ENCODE measurements around the gene TAF5L.

TAF5L gene

DNA sequence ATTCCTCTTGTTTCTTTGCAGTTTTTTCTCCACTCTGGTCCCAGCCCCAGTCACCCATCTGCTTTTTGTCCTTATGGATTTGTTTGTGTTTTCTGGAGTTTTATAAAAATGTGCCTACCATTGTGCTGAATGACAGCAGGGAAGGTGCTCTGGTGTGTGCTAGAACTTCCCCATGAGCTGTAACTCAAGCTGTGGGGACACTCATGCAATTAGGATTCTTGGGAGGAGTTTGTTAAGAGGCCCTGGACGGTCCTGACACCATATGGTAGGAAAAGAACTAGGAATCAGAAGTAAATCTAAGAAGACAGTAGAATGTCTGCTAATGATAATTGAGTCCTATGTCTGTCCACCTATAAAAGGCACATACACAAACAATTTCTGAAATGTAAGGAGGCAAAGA, 27.5 kb upstream of the TAF5L start:
- H3K27ac Mint-ChIP-seq, result no peak overlapping the region
- H3K4me1 Mint-ChIP-seq (ENCODE audit: low read depth), result no peaks in the 10 kb centered on the region
- H3K36me3 Mint-ChIP-seq (ENCODE audit: low read depth), result peaks cover 67% of the 10 kb centered on the region
- no peak overlapping the region for H3K4me3 Mint-ChIP-seq
- intact Hi-C loops (cut with micrococcal nuclease), result no loop called here
- H3K27me3 Mint-ChIP-seq, result no peaks in the 10 kb centered on the region
- no peaks in the 10 kb centered on the region for H3K9me3 Mint-ChIP-seq

DNA sequence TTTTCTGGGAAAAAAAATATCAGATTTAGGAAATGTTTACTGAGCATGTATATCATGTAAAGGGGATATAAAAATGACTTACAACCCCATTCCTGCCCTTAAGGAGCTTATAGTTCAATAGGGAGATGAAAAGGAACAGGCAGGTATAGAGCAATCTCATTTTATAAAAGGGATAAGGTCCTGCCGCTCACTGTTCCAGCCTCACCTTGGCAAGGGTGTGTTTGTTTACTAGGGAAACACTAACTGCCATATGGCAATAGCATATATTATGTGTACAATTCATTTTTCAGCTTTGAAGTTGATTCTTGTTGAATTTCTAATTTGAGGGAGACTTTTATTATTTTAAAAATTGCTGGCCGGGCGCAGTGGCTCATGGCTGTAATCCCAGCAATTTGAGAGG, 25.6 kb upstream of the TAF5L start:
- Mint-ChIP-seq H3K27me3 (no peaks in the 10 kb centered on the region), H3K9me3 (no peaks in the 10 kb centered on the region), H3K36me3 (ENCODE audit: low read depth) (peaks cover 67% of the 10 kb centered on the region), H3K4me1 (ENCODE audit: low read depth) (no peaks in the 10 kb centered on the region), H3K4me3 (no peak overlapping the region), H3K27ac (no peak overlapping the region)
- intact Hi-C loops (cut with micrococcal nuclease), result no loop called here

DNA sequence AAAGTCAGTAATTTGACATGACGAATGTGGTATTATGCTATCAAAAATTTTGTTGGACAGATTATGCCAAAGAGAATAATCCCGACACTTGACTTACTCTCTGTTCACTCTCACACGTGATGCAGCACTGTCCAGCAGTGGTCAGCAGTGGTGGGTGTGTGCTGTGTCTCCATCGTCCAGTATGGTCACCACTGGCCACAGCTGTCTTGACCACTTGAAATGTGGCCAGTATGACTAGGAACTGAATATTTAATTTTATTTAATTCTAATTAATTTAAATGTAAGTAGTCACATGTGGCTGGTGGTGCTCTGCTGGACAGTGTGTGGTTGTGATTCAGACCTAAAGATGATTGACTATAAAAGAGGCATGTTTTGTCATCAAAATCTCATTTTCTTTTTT, 24.1 kb upstream of the TAF5L start:
- intact Hi-C loops (cut with micrococcal nuclease), result no loop called here
- Mint-ChIP-seq H3K4me3 (no peak overlapping the region), H3K36me3 (ENCODE audit: low read depth) (peaks cover 72% of the 10 kb centered on the region), H3K9me3 (no peaks in the 10 kb centered on the region), H3K27ac (no peak overlapping the region), H3K27me3 (no peaks in the 10 kb centered on the region), H3K4me1 (ENCODE audit: low read depth) (no peaks in the 10 kb centered on the region)

DNA sequence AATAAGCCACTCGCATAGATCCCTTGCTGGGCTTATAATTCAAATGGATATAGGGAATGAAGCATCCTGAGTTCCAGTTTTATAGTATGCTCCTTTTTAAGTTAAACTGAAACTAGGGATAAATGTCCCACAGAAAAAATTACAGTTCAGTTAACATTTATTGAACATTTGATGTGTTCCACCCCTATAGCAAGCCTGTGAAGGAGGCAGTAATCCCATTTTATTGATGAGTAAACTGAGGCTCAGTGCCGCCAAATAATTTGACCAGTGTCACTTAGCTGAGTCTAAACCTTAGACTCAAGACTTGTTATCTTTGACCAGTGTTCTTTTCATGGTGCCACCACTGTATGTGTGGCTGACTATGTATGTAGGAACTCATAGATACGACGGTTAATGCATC, 22.5 kb upstream of the TAF5L start:
- Mint-ChIP-seq H3K9me3 (no peaks in the 10 kb centered on the region), H3K27me3 (no peaks in the 10 kb centered on the region), H3K27ac (no peak overlapping the region), H3K4me1 (ENCODE audit: low read depth) (peaks cover 7% of the 10 kb centered on the region), H3K4me3 (no peak overlapping the region), H3K36me3 (ENCODE audit: low read depth) (peaks cover 72% of the 10 kb centered on the region)
- intact Hi-C loops (cut with micrococcal nuclease), result no loop called here

DNA sequence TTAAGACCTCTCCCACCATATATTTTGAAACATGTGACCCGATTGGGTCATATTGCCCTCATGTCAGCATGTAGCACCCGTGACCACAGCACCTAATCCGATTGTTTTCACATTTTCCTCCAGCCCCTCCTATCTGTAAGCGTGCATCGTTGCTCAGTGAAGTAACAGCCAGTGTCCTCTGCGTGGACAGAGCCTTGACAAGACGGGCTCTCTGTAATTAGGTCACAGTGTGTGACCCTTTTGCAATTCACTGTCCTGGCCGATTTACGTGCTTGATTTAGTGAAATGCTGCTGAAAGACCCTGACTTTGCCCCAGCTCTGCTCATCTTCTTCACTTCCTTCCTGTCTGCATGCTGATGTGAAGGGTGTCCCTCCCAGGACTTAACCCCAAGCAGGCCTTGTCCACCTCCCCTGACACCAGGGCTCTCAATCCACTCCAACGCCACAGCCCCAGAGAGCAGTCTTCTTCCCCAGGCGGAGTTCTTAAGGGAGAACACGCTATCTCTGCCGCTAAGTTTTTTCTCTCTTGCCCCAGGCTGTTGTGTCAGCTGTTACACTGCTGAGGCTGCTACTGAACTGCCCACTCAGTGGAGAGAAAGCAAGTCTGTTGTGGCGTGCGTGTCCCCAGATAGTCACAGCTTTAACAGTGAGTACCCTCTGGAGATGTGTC, 19.5 kb upstream of the TAF5L start:
- intact Hi-C loops (cut with micrococcal nuclease), result no loop called here
- H3K9me3 Mint-ChIP-seq, result no peaks in the 10 kb centered on the region
- H3K27me3 Mint-ChIP-seq, result no peaks in the 10 kb centered on the region
- H3K4me1 Mint-ChIP-seq (ENCODE audit: low read depth), result peaks cover 7% of the 10 kb centered on the region
- H3K36me3 Mint-ChIP-seq (ENCODE audit: low read depth), result peaks cover 72% of the 10 kb centered on the region
- H3K27ac Mint-ChIP-seq, result no peak overlapping the region
- H3K4me3 Mint-ChIP-seq, result no peak overlapping the region

DNA sequence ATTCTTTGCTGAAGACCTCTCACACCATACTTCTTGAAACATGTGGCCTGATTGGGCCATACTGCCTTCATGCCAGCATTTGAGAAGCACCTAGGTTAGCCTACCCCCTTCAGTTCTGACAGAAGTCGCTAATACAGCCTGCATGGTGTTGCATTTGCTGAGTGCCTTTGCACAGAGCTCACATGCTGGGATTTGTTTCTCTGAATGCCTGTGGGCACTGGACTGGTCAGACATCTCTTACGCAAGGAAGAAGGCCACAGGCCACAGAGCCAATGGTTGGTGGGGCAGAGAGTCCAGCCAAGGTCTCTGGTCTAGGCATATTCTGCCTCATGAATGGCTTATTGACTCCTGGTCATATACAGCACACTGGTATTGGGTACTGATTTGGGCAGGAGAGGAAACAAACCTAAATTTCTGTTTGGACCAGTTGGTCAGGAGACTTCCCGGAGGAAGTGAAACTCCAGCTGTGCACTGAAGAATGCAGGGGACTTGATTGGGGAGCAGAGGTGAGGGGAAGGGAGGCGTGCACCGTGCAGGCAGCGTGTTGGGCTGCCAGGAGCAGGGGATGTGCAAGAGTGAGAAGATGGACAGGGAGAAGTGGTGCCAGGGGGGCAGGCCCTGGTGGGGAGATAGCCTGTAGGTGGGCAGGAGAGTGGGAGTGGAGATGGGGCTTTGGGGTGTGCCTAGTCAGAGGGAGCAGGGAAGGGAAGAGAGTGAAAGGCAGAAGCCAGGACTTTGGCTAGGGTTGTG, 18.2 kb upstream of the TAF5L start:
- H3K4me1 Mint-ChIP-seq (ENCODE audit: low read depth), result peaks cover 7% of the 10 kb centered on the region
- H3K27me3 Mint-ChIP-seq, result no peaks in the 10 kb centered on the region
- no peak overlapping the region for H3K4me3 Mint-ChIP-seq
- peaks cover 70% of the 10 kb centered on the region for H3K36me3 Mint-ChIP-seq (ENCODE audit: low read depth)
- intact Hi-C loops (cut with micrococcal nuclease), result no loop called here
- no peaks in the 10 kb centered on the region for H3K9me3 Mint-ChIP-seq
- H3K27ac Mint-ChIP-seq, result peak overlapping the region; percentile 13

DNA sequence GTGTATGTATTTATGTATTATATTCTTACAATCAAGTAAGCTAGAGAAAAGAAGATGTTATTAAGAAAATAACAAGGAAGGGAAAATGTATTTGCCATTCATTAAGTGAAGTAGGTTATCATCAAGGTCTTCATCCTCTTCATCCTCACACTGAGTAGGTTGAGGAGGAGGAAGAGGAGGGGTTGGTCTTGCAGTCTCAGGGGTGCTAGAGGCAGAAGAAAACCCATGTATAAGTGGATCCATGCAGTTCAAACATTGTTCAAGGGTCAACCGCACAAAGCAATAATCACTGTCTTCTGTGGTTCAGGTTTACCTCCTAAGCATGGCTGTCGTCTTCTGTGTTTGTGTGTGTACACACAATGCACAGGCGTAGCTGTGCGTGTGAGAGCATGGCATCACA, 17.0 kb upstream of the TAF5L start:
- H3K4me3 Mint-ChIP-seq, result no peak overlapping the region
- H3K27ac Mint-ChIP-seq, result no peak overlapping the region
- peaks cover 7% of the 10 kb centered on the region for H3K4me1 Mint-ChIP-seq (ENCODE audit: low read depth)
- no peaks in the 10 kb centered on the region for H3K9me3 Mint-ChIP-seq
- H3K27me3 Mint-ChIP-seq, result no peaks in the 10 kb centered on the region
- H3K36me3 Mint-ChIP-seq (ENCODE audit: low read depth), result peaks cover 80% of the 10 kb centered on the region
- intact Hi-C loops (cut with micrococcal nuclease), result no loop called here

DNA sequence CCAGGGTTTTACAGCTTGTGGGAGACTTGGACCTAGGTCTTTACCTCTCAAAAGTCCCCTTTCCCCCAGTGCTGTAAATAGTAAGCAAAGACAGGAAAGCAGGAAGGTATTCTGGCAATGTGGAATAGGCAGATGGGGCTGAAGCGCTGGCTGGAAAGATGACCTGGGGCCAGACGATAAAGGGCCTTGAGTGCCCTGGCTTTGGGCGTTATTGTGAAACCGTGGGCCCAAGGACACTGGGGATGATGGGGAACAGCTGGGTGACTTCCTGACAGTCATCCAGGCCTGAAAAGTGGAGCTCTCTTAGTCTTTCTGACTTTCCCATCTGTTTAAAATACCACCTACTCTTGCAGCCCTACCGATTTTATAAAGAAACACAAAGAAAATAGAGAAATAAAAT, 16.5 kb upstream of the TAF5L start:
- no peak overlapping the region for H3K4me3 Mint-ChIP-seq
- H3K27me3 Mint-ChIP-seq, result no peaks in the 10 kb centered on the region
- intact Hi-C loops (cut with micrococcal nuclease), result no loop called here
- peaks cover 81% of the 10 kb centered on the region for H3K36me3 Mint-ChIP-seq (ENCODE audit: low read depth)
- H3K4me1 Mint-ChIP-seq (ENCODE audit: low read depth), result peaks cover 7% of the 10 kb centered on the region
- H3K9me3 Mint-ChIP-seq, result no peaks in the 10 kb centered on the region
- H3K27ac Mint-ChIP-seq, result no peak overlapping the region

DNA sequence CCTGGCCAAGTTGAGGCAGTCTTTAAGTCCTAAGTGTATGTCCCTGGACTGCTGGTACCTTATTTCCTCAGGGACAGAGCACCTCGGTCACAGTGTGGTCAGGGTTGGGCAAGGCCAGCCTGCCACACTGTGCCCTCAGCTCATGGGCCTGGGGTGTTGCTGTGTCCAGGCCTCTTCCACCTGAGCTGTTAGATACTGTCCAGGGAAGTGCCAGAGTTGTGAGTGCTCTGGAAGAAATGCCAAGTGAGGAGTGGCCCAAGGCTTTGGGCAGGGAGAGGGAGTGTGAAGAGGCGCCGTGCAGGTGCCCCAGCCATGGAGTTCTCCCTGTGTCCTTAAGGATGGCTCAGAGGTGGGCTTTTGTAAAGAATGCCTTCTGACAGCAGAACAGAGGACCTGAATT, 15.4 kb upstream of the TAF5L start:
- H3K27ac Mint-ChIP-seq, result no peak overlapping the region
- no peaks in the 10 kb centered on the region for H3K27me3 Mint-ChIP-seq
- peaks cover 7% of the 10 kb centered on the region for H3K4me1 Mint-ChIP-seq (ENCODE audit: low read depth)
- H3K36me3 Mint-ChIP-seq (ENCODE audit: low read depth), result peaks cover 81% of the 10 kb centered on the region
- no peak overlapping the region for H3K4me3 Mint-ChIP-seq
- intact Hi-C loops (cut with micrococcal nuclease), result no loop called here
- H3K9me3 Mint-ChIP-seq, result no peaks in the 10 kb centered on the region

DNA sequence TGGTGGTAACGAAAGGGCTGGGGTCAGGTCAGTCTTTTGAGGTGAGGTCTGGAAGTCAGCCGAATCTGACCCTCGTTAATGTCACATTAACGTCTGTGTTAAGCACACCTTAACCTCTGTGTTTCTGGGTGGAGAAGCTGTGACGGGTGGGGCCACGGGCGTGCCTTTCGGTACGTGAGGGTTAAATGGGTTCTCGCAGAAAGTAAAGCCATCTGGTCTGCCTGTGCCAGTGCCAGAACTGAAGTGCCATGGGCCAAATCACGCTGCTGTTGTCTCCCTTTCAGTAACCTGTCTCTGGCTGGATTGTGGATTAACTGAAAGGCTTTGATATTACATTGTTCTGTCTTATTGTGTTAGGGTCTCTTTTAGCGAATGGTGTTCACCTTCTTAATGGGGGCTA, 14.5 kb upstream of the TAF5L start:
- Mint-ChIP-seq H3K9me3 (no peaks in the 10 kb centered on the region), H3K36me3 (ENCODE audit: low read depth) (peaks cover 81% of the 10 kb centered on the region), H3K27me3 (no peaks in the 10 kb centered on the region), H3K4me1 (ENCODE audit: low read depth) (peaks cover 7% of the 10 kb centered on the region), H3K27ac (no peak overlapping the region), H3K4me3 (no peak overlapping the region)
- intact Hi-C loops (cut with micrococcal nuclease), result no loop called here

DNA sequence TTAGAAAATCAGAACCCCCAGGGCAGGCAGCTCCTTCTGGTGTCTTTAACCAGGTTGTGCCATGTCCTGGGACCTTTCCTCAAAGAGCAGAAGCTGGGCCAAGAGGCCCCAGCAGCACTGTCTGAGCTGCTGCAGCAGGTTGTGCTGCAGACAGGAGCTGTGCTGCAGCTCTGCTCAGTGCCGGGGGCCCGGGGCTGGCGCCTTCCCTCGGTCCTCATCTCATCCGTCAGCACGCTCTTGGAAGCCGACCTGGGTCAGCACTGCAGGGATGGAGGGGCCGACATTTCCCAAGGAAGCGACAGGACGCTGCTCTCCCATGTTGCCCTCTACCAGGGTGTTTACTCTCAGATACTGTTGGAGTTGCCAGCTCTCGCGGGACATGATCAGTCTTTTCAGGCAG, 11.8 kb upstream of the TAF5L start:
- H3K4me1 Mint-ChIP-seq (ENCODE audit: low read depth), result no peaks in the 10 kb centered on the region
- H3K36me3 Mint-ChIP-seq (ENCODE audit: low read depth), result peaks cover 81% of the 10 kb centered on the region
- no peak overlapping the region for H3K4me3 Mint-ChIP-seq
- H3K27ac Mint-ChIP-seq, result no peak overlapping the region
- no peaks in the 10 kb centered on the region for H3K9me3 Mint-ChIP-seq
- intact Hi-C loops (cut with micrococcal nuclease), result no loop called here
- H3K27me3 Mint-ChIP-seq, result no peaks in the 10 kb centered on the region

DNA sequence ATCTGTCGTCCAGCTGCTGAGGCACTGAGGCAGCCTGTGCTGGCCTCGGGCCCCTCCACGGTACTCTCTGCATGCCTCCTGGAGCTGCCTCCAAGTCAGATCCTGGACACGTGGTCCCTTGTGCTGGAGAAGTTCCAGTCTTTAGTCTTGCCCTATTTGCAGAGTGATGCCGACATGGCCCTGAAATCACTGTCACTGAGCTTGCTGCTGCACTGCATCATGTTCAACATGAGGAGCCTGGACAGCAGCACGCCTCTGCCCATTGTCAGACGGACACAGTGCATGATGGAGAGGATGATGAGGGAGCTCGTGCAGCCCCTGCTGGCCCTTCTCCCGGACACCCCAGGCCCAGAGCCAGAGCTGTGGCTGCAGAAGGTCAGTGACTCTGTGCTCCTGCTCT, 10.1 kb upstream of the TAF5L start:
- intact Hi-C loops (cut with micrococcal nuclease), result no loop called here
- H3K27me3 Mint-ChIP-seq, result no peaks in the 10 kb centered on the region
- H3K36me3 Mint-ChIP-seq (ENCODE audit: low read depth), result peaks cover 78% of the 10 kb centered on the region
- H3K4me3 Mint-ChIP-seq, result no peak overlapping the region
- no peaks in the 10 kb centered on the region for H3K9me3 Mint-ChIP-seq
- H3K4me1 Mint-ChIP-seq (ENCODE audit: low read depth), result no peaks in the 10 kb centered on the region
- no peak overlapping the region for H3K27ac Mint-ChIP-seq

DNA sequence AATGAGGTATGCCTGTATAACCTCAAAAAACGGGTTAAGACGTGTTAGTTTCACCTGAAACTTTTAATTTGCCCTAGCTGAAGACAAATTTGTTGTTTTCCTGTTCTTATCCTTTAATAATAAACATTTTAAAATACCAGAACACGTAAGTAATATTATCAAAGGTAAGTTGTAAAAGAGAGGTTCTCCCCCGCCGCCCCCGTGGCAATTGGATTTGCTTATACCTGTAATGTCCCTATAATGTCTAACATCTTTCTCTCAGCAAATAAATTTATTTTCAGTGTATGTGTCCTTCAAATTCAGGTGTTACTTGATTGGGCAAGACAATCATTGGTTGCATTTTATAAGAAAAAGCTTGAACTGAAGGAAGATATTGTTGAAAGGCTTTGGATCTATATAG, 6.0 kb upstream of the TAF5L start:
- H3K4me3 Mint-ChIP-seq, result no peak overlapping the region
- H3K36me3 Mint-ChIP-seq (ENCODE audit: low read depth), result peaks cover 49% of the 10 kb centered on the region
- peaks cover 5% of the 10 kb centered on the region for H3K4me1 Mint-ChIP-seq (ENCODE audit: low read depth)
- intact Hi-C loops (cut with micrococcal nuclease), result no loop called here
- no peak overlapping the region for H3K27ac Mint-ChIP-seq
- no peaks in the 10 kb centered on the region for H3K27me3 Mint-ChIP-seq
- H3K9me3 Mint-ChIP-seq, result no peaks in the 10 kb centered on the region

DNA sequence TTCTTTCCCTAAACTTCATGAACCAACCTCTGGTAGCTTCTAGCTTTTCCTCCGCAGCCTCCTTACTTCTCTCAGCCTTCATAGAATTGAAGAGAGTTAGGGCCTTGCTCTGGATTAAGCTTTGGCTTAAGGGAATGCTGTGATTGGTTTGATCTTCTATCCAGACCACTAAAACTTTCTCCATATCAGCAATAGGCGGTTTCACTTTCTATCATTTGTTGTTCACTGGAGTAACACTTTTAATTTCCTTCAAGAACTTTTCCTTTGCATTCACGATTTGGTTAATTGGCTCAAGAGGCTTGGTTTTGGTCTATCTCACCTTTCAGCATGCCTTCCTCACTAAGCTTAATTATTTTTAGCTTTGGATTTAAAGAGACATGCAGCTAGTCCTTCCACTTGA, 5.2 kb upstream of the TAF5L start:
- H3K27me3 Mint-ChIP-seq, result no peaks in the 10 kb centered on the region
- peaks cover 12% of the 10 kb centered on the region for H3K4me1 Mint-ChIP-seq (ENCODE audit: low read depth)
- no peaks in the 10 kb centered on the region for H3K9me3 Mint-ChIP-seq
- peaks cover 47% of the 10 kb centered on the region for H3K36me3 Mint-ChIP-seq (ENCODE audit: low read depth)
- H3K27ac Mint-ChIP-seq, result no peak overlapping the region
- intact Hi-C loops (cut with micrococcal nuclease), result no loop called here
- no peak overlapping the region for H3K4me3 Mint-ChIP-seq

DNA sequence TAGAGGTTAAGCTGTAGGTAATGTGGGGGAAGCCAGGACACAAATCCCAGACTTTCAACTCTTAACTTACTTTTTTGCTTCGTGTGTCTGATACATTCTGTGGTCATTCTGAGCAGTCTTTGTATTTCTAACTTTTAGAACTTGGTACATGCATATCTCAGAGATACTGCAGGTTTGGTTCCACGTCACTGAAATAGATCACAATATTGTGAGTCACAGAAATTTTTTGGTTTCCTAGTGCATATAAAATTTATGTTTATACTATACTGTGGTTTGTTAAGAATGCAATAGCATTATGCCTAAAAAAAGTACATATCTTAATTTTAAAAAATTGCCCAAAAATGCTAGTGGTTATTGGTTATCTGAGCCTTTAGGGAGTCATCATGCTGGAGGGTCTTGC, 3.3 kb upstream of the TAF5L start:
- intact Hi-C loops (cut with micrococcal nuclease), result no loop called here
- H3K27ac Mint-ChIP-seq, result no peak overlapping the region
- peaks cover 37% of the 10 kb centered on the region for H3K36me3 Mint-ChIP-seq (ENCODE audit: low read depth)
- no peaks in the 10 kb centered on the region for H3K27me3 Mint-ChIP-seq
- H3K4me1 Mint-ChIP-seq (ENCODE audit: low read depth), result peaks cover 23% of the 10 kb centered on the region
- no peak overlapping the region for H3K4me3 Mint-ChIP-seq
- no peaks in the 10 kb centered on the region for H3K9me3 Mint-ChIP-seq
